T-helper 17 cell (primary cell): ENCODE measurements around the gene ZMIZ2. TPM values are rescaled to one million over a fixed set of nuclear protein-coding genes. Genes with fewer than 3 reads are reported as not detected.
"Not testable (repeated sequence)": the region's sequence is repeated elsewhere in the genome, so short reads cannot be mapped to it uniquely, and the experiment has no call there.

Experiments
- ATAC-seq: fragments of 150-1000 bp; cut with Tn5 transposase; 2 replicates; pipeline ENCODE4 v1.10.0; 2021; ENCODE audit warnings: mild to moderate bottlenecking, moderate library complexity
- DNase-seq, 3 donors: peaks; one replicate each; pipeline versions ENCODE4 v3.0.0 to v3.0.0-alpha.2; 2020 to 2021
- H3K9me3 ChIP-seq: one replicate; pipeline ENCODE4 v1.7.0; 2013; ENCODE audit warnings: low read length, mild to moderate bottlenecking; ENCODE audit not compliant: control insufficient read depth, poor library complexity, severe bottlenecking
- H3K27ac Mint-ChIP-seq: one replicate; pipeline ENCODE4 v1.8.0; 2022; ENCODE audit warnings: mild to moderate bottlenecking, moderate library complexity, mixed read lengths
- H3K27me3 Mint-ChIP-seq: one replicate; pipeline ENCODE4 v1.8.0; 2022; ENCODE audit warnings: mixed read lengths
- H3K36me3 Mint-ChIP-seq: one replicate; pipeline ENCODE4 v1.8.0; 2022; ENCODE audit warnings: low read depth, mixed read lengths
- H3K4me1 Mint-ChIP-seq: one replicate; pipeline ENCODE4 v1.8.0; 2022; ENCODE audit warnings: mild to moderate bottlenecking, mixed read lengths
- H3K4me3 Mint-ChIP-seq: one replicate; pipeline ENCODE4 v1.8.0; 2022; ENCODE audit warnings: mild to moderate bottlenecking, moderate library complexity, mixed read lengths
- total RNA-seq, 4 donors: library from RNA in 2 of 4; stranded (reverse) in 2 of 4; gene quantifications; one replicate each; pipeline ENCODE4 v1.2.3 and lab custom pipeline; 2022 to 2026

ZMIZ2 gene
- total RNA-seq, 2 donors from 2014 or later, result 117 to 171 TPM

- peak; percentile 96 to 98 (median 98) for DNase-seq
- Mint-ChIP-seq H3K4me1 (peaks cover 22% of the 10 kb centered on the region), H3K36me3 (peaks cover 6% of the 10 kb centered on the region)
Observed at GRCh38 chr7:44796504-44797328, 48.1 kb downstream of the ZMIZ2 start, which contains the start of gene PPIA. PPIA (plus strand) TSS chr7:44796681; CDS start chr7:44796725, 44 bp downstream.

GRCh38 chr7:44797329-44798258 is 48.9 kb downstream of the ZMIZ2 start:
- Mint-ChIP-seq H3K4me1 (peaks cover 24% of the 10 kb centered on the region), H3K36me3 (peaks cover 6% of the 10 kb centered on the region), H3K4me3 (peak overlapping the region; percentile 98), H3K27ac (peak overlapping the region; percentile 97), H3K27me3 (no peaks in the 10 kb centered on the region)
- ATAC-seq, result peak; percentile 61
- no peaks in the 10 kb centered on the region for H3K9me3 ChIP-seq
- peak; percentile 69 to 76 (median 69) for DNase-seq

More at GRCh38 chr7:44796504-44797328, 48.1 kb downstream of the ZMIZ2 start, which contains the start of gene PPIA:
- ATAC-seq, result peak; percentile 89
- Mint-ChIP-seq H3K27me3 (no peaks in the 10 kb centered on the region), H3K4me3 (peak within 1 kb of the TSS; percentile 98), H3K27ac (peak within 1 kb of the TSS; percentile 97)
- no peaks in the 10 kb centered on the region for H3K9me3 ChIP-seq

- no peaks in the 10 kb centered on the region for H3K27me3 Mint-ChIP-seq
- no peak for DNase-seq
- no peaks in the 10 kb centered on the region for H3K9me3 ChIP-seq
- peaks cover 24% of the 10 kb centered on the region for H3K4me1 Mint-ChIP-seq
- H3K27ac Mint-ChIP-seq, result peak overlapping the region; percentile 97
- no peak for ATAC-seq
- peak overlapping the region; percentile 98 for H3K4me3 Mint-ChIP-seq
- H3K36me3 Mint-ChIP-seq, result peaks cover 8% of the 10 kb centered on the region
Observed at GRCh38 chr7:44798649-44799305, 50.1 kb downstream of the ZMIZ2 start.

GRCh38 chr7:44799939-44800338 is 51.3 kb downstream of the ZMIZ2 start:
- H3K27ac Mint-ChIP-seq, result peak overlapping the region; percentile 83
- H3K36me3 Mint-ChIP-seq, result peaks cover 8% of the 10 kb centered on the region
- no peak overlapping the region for H3K4me3 Mint-ChIP-seq

GRCh38 chr7:44801890-44802289 is 53.2 kb downstream of the ZMIZ2 start:
- Mint-ChIP-seq H3K4me3 (no peak overlapping the region), H3K36me3 (peaks cover 8% of the 10 kb centered on the region)

More at GRCh38 chr7:44799939-44800338, 51.3 kb downstream of the ZMIZ2 start:
- ATAC-seq (no peak), DNase-seq (no peak)
- Mint-ChIP-seq H3K27me3 (no peaks in the 10 kb centered on the region), H3K4me1 (peaks cover 24% of the 10 kb centered on the region)
- H3K9me3 ChIP-seq, result no peaks in the 10 kb centered on the region

GRCh38 chr7:44802418-44803025 is 53.9 kb downstream of the ZMIZ2 start:
- peaks cover 18% of the 10 kb centered on the region for H3K4me1 Mint-ChIP-seq
- DNase-seq (no peak), ATAC-seq (no peak)
- peaks cover 8% of the 10 kb centered on the region for H3K36me3 Mint-ChIP-seq
- H3K27ac Mint-ChIP-seq, result peak overlapping the region; percentile 83
- no peaks in the 10 kb centered on the region for H3K27me3 Mint-ChIP-seq
- H3K9me3 ChIP-seq, result no peaks in the 10 kb centered on the region
- no peak overlapping the region for H3K4me3 Mint-ChIP-seq

More at GRCh38 chr7:44801890-44802289, 53.2 kb downstream of the ZMIZ2 start:
- DNase-seq (no peak), ATAC-seq (no peak)
- peak overlapping the region; percentile 83 for H3K27ac Mint-ChIP-seq
- peaks cover 21% of the 10 kb centered on the region for H3K4me1 Mint-ChIP-seq
- no peaks in the 10 kb centered on the region for H3K9me3 ChIP-seq
- H3K27me3 Mint-ChIP-seq, result no peaks in the 10 kb centered on the region

- not testable (repeated sequence) for H3K36me3 Mint-ChIP-seq, H3K4me3 Mint-ChIP-seq, H3K27ac Mint-ChIP-seq, ATAC-seq, H3K27me3 Mint-ChIP-seq, H3K9me3 ChIP-seq, DNase-seq, H3K4me1 Mint-ChIP-seq
Observed at GRCh38 chr7:44803828-44804519, 55.3 kb downstream of the ZMIZ2 start.

GRCh38 chr7:44805950-44806349 is 57.3 kb downstream of the ZMIZ2 start:
- peak; percentile 21 for ATAC-seq
- no peak for DNase-seq
- H3K4me1 Mint-ChIP-seq, result peaks cover 4% of the 10 kb centered on the region
- peaks cover 2% of the 10 kb centered on the region for H3K36me3 Mint-ChIP-seq
- no peak overlapping the region for H3K4me3 Mint-ChIP-seq
- no peaks in the 10 kb centered on the region for H3K27me3 Mint-ChIP-seq
- no peaks in the 10 kb centered on the region for H3K9me3 ChIP-seq
- H3K27ac Mint-ChIP-seq, result peak overlapping the region; percentile 86

- peak overlapping the region; percentile 43 for H3K27ac Mint-ChIP-seq
- ATAC-seq (no peak), DNase-seq (no peak)
- no peaks in the 10 kb centered on the region for H3K27me3 Mint-ChIP-seq
- H3K4me3 Mint-ChIP-seq, result no peak overlapping the region
- no peaks in the 10 kb centered on the region for H3K36me3 Mint-ChIP-seq
- H3K4me1 Mint-ChIP-seq, result no peaks in the 10 kb centered on the region
- no peaks in the 10 kb centered on the region for H3K9me3 ChIP-seq
Observed at GRCh38 chr7:44808914-44809393, 60.3 kb downstream of the ZMIZ2 start.

GRCh38 chr7:44811093-44811492 is 62.4 kb downstream of the ZMIZ2 start:
- H3K9me3 ChIP-seq, result no peaks in the 10 kb centered on the region
- Mint-ChIP-seq H3K4me3 (no peak overlapping the region), H3K36me3 (no peaks in the 10 kb centered on the region), H3K27me3 (no peaks in the 10 kb centered on the region), H3K27ac (no peak overlapping the region), H3K4me1 (no peaks in the 10 kb centered on the region)
- DNase-seq (no peak), ATAC-seq (no peak)

GRCh38 chr7:44811571-44811970 is 62.9 kb downstream of the ZMIZ2 start:
- no peaks in the 10 kb centered on the region for H3K4me1 Mint-ChIP-seq
- DNase-seq (no peak), ATAC-seq (no peak)
- H3K27ac Mint-ChIP-seq, result peak overlapping the region; percentile 34
- H3K36me3 Mint-ChIP-seq, result no peaks in the 10 kb centered on the region
- no peak overlapping the region for H3K4me3 Mint-ChIP-seq
- no peaks in the 10 kb centered on the region for H3K27me3 Mint-ChIP-seq
- no peaks in the 10 kb centered on the region for H3K9me3 ChIP-seq

- Mint-ChIP-seq H3K4me1 (no peaks in the 10 kb centered on the region), H3K36me3 (no peaks in the 10 kb centered on the region), H3K4me3 (no peak overlapping the region), H3K27ac (no peak overlapping the region), H3K27me3 (no peaks in the 10 kb centered on the region)
- no peaks in the 10 kb centered on the region for H3K9me3 ChIP-seq
- no peak for DNase-seq
- no peak for ATAC-seq
Observed at GRCh38 chr7:44814919-44815318, 66.3 kb downstream of the ZMIZ2 start.
